PC-9 (cell line): Measurements from ENCODE around the gene ZNRD2. TPM values are rescaled to one million over a fixed set of nuclear protein-coding genes. Genes with fewer than 3 reads are reported as not detected.

Source experiments
- BruUV-seq: library from RNA; stranded (reverse); fragments of 400-500 nt; replicated peaks from 2 replicates; lab custom pipeline; 2021; lab: Mats Ljungman, UMichigan
- CTCF ChIA-PET: fragments of 300-600 bp; sonication (Branson Sonifier 250); formaldehyde crosslinking; loops from one replicate; lab custom pipeline; 2022; ENCODE audit warnings: antibody characterized with exemption; lab: Charles Lee
- POLR2A ChIA-PET: fragments of 300-600 bp; sonication (Branson Sonifier 250); formaldehyde crosslinking; loops from one replicate; lab custom pipeline; 2022; ENCODE audit warnings: antibody characterized with exemption; ENCODE audit not compliant: unreplicated experiment; lab: Charles Lee
- DNase-seq, 2 experiments: peaks; one replicate each; pipeline versions ENCODE4 v3.0.0 to v3.0.0-alpha.2; 2015 to 2022; ENCODE audit warnings: mixed read lengths in 1 of 2
- H2AFZ ChIP-seq: fragments of 200-600 bp; sonication (generic); 2 replicates; pipeline ENCODE4 v1.8.1; 2017; ENCODE audit warnings: antibody characterized with exemption
- H3F3A ChIP-seq: fragments of 200-600 bp; sonication (generic); 2 replicates; pipeline ENCODE4 v1.8.1; 2017; ENCODE audit warnings: antibody characterized with exemption, mild to moderate bottlenecking, low read depth; ENCODE audit not compliant: insufficient read depth
- H3K27ac ChIP-seq: fragments of 200-600 bp; sonication (generic); 2 replicates; pipeline ENCODE4 v1.6.1; 2016; ENCODE audit warnings: mixed run types
- H3K27me3 ChIP-seq: fragments of 200-600 bp; sonication (generic); 2 replicates; pipeline ENCODE4 v1.6.1; 2016; ENCODE audit warnings: low read depth, mixed run types; ENCODE audit not compliant: insufficient read depth
- H3K36me3 ChIP-seq: fragments of 200-600 bp; sonication (generic); 2 replicates; pipeline ENCODE4 v1.6.1; 2016; ENCODE audit warnings: low read depth, mixed run types
- H3K4me1 ChIP-seq: fragments of 200-600 bp; sonication (generic); replicated peaks from 2 replicates; pipeline ENCODE4 v1.6.1; 2016; ENCODE audit warnings: mixed run types; ENCODE audit not compliant: insufficient read depth
- H3K4me2 ChIP-seq: fragments of 200-600 bp; sonication (generic); 2 replicates; pipeline ENCODE4 v1.6.1; 2017; ENCODE audit warnings: mixed run types
- H3K4me3 ChIP-seq: fragments of 200-600 bp; sonication (generic); 2 replicates; pipeline ENCODE4 v1.6.1; 2016; ENCODE audit warnings: mixed run types
- H3K79me2 ChIP-seq: fragments of 200-600 bp; sonication (generic); 2 replicates; pipeline ENCODE4 v1.6.1; 2017; ENCODE audit warnings: low read depth, mixed run types
- H3K9me2 ChIP-seq: fragments of 200-600 bp; sonication (generic); 2 replicates; pipeline ENCODE4 v1.8.1; 2017; ENCODE audit warnings: mild to moderate bottlenecking; ENCODE audit not compliant: insufficient read depth
- H3K9me3 ChIP-seq: fragments of 200-600 bp; sonication (generic); 2 replicates; pipeline ENCODE4 v1.8.1; 2016; ENCODE audit warnings: low read depth; ENCODE audit not compliant: insufficient read depth
- H4K20me1 ChIP-seq: fragments of 200-600 bp; sonication (generic); 2 replicates; pipeline ENCODE4 v1.8.1; 2017; ENCODE audit not compliant: insufficient read depth
- CTCF ChIP-seq: fragments of 200-600 bp; sonication (generic); conservative IDR thresholded peaks from 2 replicates; pipeline ENCODE4 v1.6.1; 2017; ENCODE audit warnings: mixed run types, antibody characterized with exemption, mild to moderate bottlenecking, moderate library complexity
- EZH2 ChIP-seq: fragments of 200-600 bp; sonication (generic); IDR thresholded peaks from 2 replicates; pipeline ENCODE4 v1.8.0; 2017; ENCODE audit warnings: antibody characterized with exemption, low read depth
- intact Hi-C: fragments of 100-400 bp; cut with micrococcal nuclease; formaldehyde crosslinking; loops from one replicate; pipeline ENCODE4 v1.10.0; 2022; ENCODE audit not compliant: unreplicated experiment
- total RNA-seq: library from RNA; stranded (reverse); gene quantifications from 2 replicates; pipeline ENCODE4 v1.2.3, GENCODE V29; 2021

The ZNRD2 gene
- total RNA-seq, 1 experiment from 2014 or later = 51.4 TPM

- Histone ChIP-seq H3K9me2 (no peaks in the 10 kb centered on the region), H2AFZ (no peak overlapping the region), H3K4me3 (no peak overlapping the region), H3K27ac (no peak overlapping the region), H3K36me3 (peaks cover 10% of the 10 kb centered on the region), H3K79me2 (no peaks in the 10 kb centered on the region), H3K4me2 (no peak overlapping the region), H4K20me1 (peaks cover 22% of the 10 kb centered on the region), H3K4me1 (peaks cover 17% of the 10 kb centered on the region), H3F3A (peaks cover 77% of the 10 kb centered on the region), H3K27me3 (no peaks in the 10 kb centered on the region), H3K9me3 (no peaks in the 10 kb centered on the region)
- CTCF ChIA-PET = no interaction called here
- no TSS peak for BruUV-seq
- POLR2A ChIA-PET = interaction anchor here (0.6 kb wide), 1 partner anchor 122 kb away, joined by 3 read pairs; no protein-coding TSS in a partner anchor
- DNase-seq = no peak
- intact Hi-C loops = no loop called here
- TF ChIP-seq CTCF (no peak), EZH2 (no peak)
These were observed 32.6 kb upstream of the ZNRD2 start for GRCh38 chr11:65537620-65538231.

DNA sequence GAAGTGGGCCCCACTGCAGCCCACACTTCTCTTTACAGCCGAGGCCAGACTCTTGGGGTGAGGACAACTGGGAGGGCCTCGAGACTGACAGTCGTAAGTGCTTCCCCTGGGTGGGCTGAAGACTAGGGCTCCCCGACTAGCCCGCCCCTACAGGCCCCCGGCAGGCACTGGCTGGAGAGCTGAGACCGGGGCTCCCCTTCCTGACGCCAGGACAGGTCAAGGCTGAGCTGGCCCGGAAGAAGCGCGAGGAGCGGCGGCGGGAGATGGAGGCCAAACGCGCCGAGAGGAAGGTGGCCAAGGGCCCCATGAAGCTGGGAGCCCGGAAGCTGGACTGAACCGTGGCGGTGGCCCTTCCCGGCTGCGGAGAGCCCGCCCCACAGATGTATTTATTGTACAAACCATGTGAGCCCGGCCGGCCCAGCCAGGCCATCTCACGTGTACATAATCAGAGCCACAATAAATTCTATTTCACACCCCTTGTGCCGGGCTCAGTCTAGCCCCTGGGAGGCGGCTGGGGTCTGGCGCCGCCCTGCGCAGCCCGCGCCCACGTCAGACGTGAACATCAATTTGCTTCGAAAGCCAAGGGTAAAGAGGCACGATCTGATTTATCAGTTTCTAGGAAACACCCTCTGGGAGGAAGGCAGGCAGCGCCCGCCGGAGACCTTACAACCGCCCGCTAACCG lies 31.9 kb upstream of the ZNRD2 start:
- CTCF ChIA-PET = interaction anchor here (0.5 kb wide), 2 partner anchors 11 to 59 kb away, joined by 3 to 6 read pairs; no protein-coding TSS in a partner anchor

More for the DNA sequence above, 31.9 kb upstream of the ZNRD2 start:
- POLR2A ChIA-PET = interaction anchor here (0.6 kb wide), 1 partner anchor 122 kb away, joined by 3 read pairs; no protein-coding TSS in a partner anchor
- H3K9me3 ChIP-seq = no peaks in the 10 kb centered on the region
- no peak overlapping the region for H3K27ac ChIP-seq
- no peaks in the 10 kb centered on the region for H3K9me2 ChIP-seq
- peaks cover 78% of the 10 kb centered on the region for H3F3A ChIP-seq
- no peaks in the 10 kb centered on the region for H3K27me3 ChIP-seq
- TF ChIP-seq CTCF (no peak), EZH2 (no peak)
- TSS peak; percentile 32 for BruUV-seq
- no peak overlapping the region for H2AFZ ChIP-seq
- peaks cover 10% of the 10 kb centered on the region for H3K36me3 ChIP-seq
- no peaks in the 10 kb centered on the region for H3K79me2 ChIP-seq
- DNase-seq = no peak
- intact Hi-C loops = no loop called here
- H3K4me1 ChIP-seq = peaks cover 17% of the 10 kb centered on the region
- H3K4me2 ChIP-seq = no peak overlapping the region
- H3K4me3 ChIP-seq = no peak overlapping the region
- H4K20me1 ChIP-seq = peaks cover 22% of the 10 kb centered on the region
